GM12891 (cell line): Measurements from ENCODE around the gene GJA1.
"Not testable (repeated sequence)": the region's sequence is repeated elsewhere in the genome, so short reads cannot be mapped to it uniquely, and the experiment has no call there.

ENCODE experiments used
- POLR2A ChIP-seq: IDR thresholded peaks from 2 replicates; pipeline ENCODE4 v1.6.1; 2011; ENCODE audit warnings: low read depth, low read length, control low read depth
- POLR2AphosphoS5 ChIP-seq: IDR thresholded peaks from 2 replicates; pipeline ENCODE4 v1.6.1; 2011; ENCODE audit warnings: low read depth, low read length, control low read depth
- SPI1 ChIP-seq: IDR thresholded peaks from 2 replicates; pipeline ENCODE4 v1.6.1; 2011; ENCODE audit warnings: low read depth, low read length, control low read depth
- TAF1 ChIP-seq: IDR thresholded peaks from 2 replicates; pipeline ENCODE4 v1.6.1; 2011; ENCODE audit warnings: low read depth, low read length, control low read depth

GRCh38 chr6:121448528-121448927 lies 13.1 kb downstream of the GJA1 start:
- not testable (repeated sequence) for TF ChIP-seq TAF1, POLR2AphosphoS5, SPI1, POLR2A
